Panc1 (cell line): ENCODE data around the gene NOP14. TPM values are rescaled to one million over a fixed set of nuclear protein-coding genes. Genes with fewer than 3 reads are reported as not detected.

ENCODE experiments used
- ATAC-seq: fragments of 200-7000 bp; cut with Tn5 transposase; 2 replicates; pipeline ENCODE4 v1.9.1; 2020; ENCODE audit warnings: mild to moderate bottlenecking, moderate library complexity
- BruUV-seq: library from RNA; stranded (reverse); fragments of 400-500 nt; replicated peaks from 2 replicates; lab custom pipeline; 2021; lab: Mats Ljungman, UMichigan
- CTCF ChIA-PET: fragments of 300-600 bp; sonication (Branson Sonifier 250); formaldehyde crosslinking; loops from one replicate; lab custom pipeline; 2022; ENCODE audit warnings: antibody characterized with exemption; lab: Charles Lee
- POLR2A ChIA-PET: fragments of 300-600 bp; sonication (Branson Sonifier 250); formaldehyde crosslinking; loops from one replicate; lab custom pipeline; 2022; ENCODE audit warnings: antibody characterized with exemption; lab: Charles Lee
- DNase-seq: peaks from one replicate; pipeline ENCODE4 v3.0.0-alpha.2; 2010; ENCODE audit warnings: low read depth, low spot score
- H3K27ac ChIP-seq: 2 replicates; pipeline ENCODE4 v1.5.1; 2011; ENCODE audit warnings: mild to moderate bottlenecking, low read length, inconsistent platforms
- H3K27me3 ChIP-seq: fragments of 200-500 bp; sonication (Bioruptor generic); 2 replicates; pipeline ENCODE4 v1.6.0; 2014; ENCODE audit warnings: low read length, inconsistent platforms; ENCODE audit not compliant: control insufficient read depth, insufficient read depth
- H3K36me3 ChIP-seq: fragments of 200-500 bp; sonication (Bioruptor generic); 2 replicates; pipeline ENCODE4 v1.5.1; 2014; ENCODE audit warnings: inconsistent platforms, mild to moderate bottlenecking, low read length, moderate library complexity; ENCODE audit not compliant: control insufficient read depth, insufficient read depth
- H3K4me1 ChIP-seq: 2 replicates; pipeline ENCODE4 v1.5.1; 2011; ENCODE audit warnings: inconsistent platforms, mild to moderate bottlenecking, low read length, moderate library complexity; ENCODE audit not compliant: control insufficient read depth, insufficient read depth
- H3K4me3 ChIP-seq, 2 experiments: 2 replicates each; pipeline ENCODE4 v1.5.1; 2011 to 2012; ENCODE audit warnings: low read depth in 2 of 2, low read length in 2 of 2, mild to moderate bottlenecking in 2 of 2, inconsistent platforms in 1 of 2, moderate library complexity in 1 of 2
- H3K9me3 ChIP-seq: fragments of 200-500 bp; sonication (Bioruptor generic); 2 replicates; pipeline ENCODE4 v1.5.1; 2014; ENCODE audit warnings: low read depth, mild to moderate bottlenecking, inconsistent platforms, low read length, moderate library complexity; ENCODE audit not compliant: control insufficient read depth, insufficient read depth
- POLR2AphosphoS5 ChIP-seq: IDR thresholded peaks from 2 replicates; pipeline ENCODE4 v1.6.1; 2012; ENCODE audit warnings: mild to moderate bottlenecking, low read depth, low read length, moderate library complexity
- REST ChIP-seq, 2 experiments: IDR thresholded peaks; 2 replicates each; pipeline ENCODE4 v1.6.1; 2011 to 2012; ENCODE audit warnings: low read depth in 2 of 2, control low read depth in 1 of 2, low read length in 1 of 2, mild to moderate bottlenecking in 1 of 2, moderate library complexity in 1 of 2; ENCODE audit not compliant: insufficient read depth in 1 of 2
- SIN3A ChIP-seq: IDR thresholded peaks from 2 replicates; pipeline ENCODE4 v1.6.1; 2012; ENCODE audit warnings: low read depth, mild to moderate bottlenecking, low read length, moderate library complexity, borderline replicate concordance; ENCODE audit not compliant: insufficient read depth
- TCF7L2 ChIP-seq: IDR thresholded peaks from 2 replicates; pipeline ENCODE4 v1.6.1; 2011; ENCODE audit warnings: mild to moderate bottlenecking, low read depth, low read length, inconsistent platforms
- in situ Hi-C: cut with HindIII; loops from 2 replicates; pipeline ENCODE4 v1.10.0; 2016; ENCODE audit warnings: low sequenced_read_pairs, low pct_unique_long_range_greater_than_20kb
- intact Hi-C: fragments of 100-400 bp; cut with micrococcal nuclease; formaldehyde crosslinking; loops from one replicate; pipeline ENCODE4 v1.10.0; 2022; ENCODE audit not compliant: unreplicated experiment
- total RNA-seq: library from RNA; stranded (reverse); gene quantifications from one replicate; pipeline ENCODE4 v1.2.1, GENCODE V29; 2021; ENCODE audit not compliant: unreplicated experiment
- TF ChIP-seq, protein P1 (sequence below): fragments of 450-650 bp; IDR thresholded peaks from 2 replicates; pipeline ENCODE4 v1.5.1; 2017; ENCODE audit warnings: mild to moderate bottlenecking

The NOP14 gene
- total RNA-seq, 1 experiment from 2014 or later = 32.9 TPM

DNA sequence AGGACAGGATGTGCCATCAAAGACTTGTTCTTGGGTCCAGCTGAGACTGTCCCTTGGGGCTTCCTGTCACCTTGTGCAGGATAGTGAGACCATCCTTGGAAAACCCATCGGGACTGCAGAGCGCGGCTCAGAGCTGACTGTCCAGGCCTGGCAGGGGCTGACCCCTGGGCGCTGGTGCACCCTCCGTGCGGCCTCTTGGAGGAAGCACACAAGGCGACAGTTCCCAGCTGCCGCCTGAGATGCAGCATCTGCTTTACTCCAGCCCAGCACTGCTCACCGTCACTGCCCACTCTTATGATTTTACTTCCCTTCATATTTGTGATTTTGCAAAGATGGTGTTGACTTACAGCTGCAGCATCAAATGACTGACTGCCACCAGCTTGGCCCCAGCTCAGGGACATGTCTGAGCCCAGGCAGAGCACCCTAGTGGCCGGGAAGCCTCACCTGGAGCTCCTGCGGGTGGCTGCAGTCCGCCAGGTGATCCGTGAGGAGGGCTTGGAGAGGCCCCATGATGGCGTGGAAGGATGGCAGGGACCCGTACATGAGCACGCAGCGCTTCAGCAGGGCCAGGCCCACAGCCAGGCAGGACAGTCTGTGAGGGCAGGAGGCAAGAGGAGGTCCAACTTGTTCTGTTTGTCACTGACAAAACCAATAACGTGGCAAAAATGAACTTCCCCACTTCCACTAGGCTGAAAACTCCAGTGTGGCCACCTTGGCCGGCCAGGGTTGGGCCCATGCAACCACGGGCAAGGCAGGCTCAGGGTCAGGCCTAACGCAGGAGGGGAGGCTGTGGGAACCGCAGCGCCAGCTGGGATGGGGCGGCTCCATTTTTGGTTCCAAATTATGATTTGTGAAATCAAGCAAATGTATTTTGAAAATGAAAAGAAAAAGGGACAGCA, 21.8 kb downstream of the NOP14 start:
- peaks cover 6% of the 10 kb centered on the region for H3K36me3 ChIP-seq
- DNase-seq (no peak), ATAC-seq (no peak)
- TF ChIP-seq SIN3A (no peak), TCF7L2 (no peak), REST (IDR thresholded peaks at IDR 0.05; ENCODE audit: insufficient read depth in 1 of 2, low read depth in 2 of 2, low read length in 1 of 2) (no peak), POLR2AphosphoS5 (no peak; the same call in 1 of the 2 replicates)
- TF ChIP-seq, protein P1, sequence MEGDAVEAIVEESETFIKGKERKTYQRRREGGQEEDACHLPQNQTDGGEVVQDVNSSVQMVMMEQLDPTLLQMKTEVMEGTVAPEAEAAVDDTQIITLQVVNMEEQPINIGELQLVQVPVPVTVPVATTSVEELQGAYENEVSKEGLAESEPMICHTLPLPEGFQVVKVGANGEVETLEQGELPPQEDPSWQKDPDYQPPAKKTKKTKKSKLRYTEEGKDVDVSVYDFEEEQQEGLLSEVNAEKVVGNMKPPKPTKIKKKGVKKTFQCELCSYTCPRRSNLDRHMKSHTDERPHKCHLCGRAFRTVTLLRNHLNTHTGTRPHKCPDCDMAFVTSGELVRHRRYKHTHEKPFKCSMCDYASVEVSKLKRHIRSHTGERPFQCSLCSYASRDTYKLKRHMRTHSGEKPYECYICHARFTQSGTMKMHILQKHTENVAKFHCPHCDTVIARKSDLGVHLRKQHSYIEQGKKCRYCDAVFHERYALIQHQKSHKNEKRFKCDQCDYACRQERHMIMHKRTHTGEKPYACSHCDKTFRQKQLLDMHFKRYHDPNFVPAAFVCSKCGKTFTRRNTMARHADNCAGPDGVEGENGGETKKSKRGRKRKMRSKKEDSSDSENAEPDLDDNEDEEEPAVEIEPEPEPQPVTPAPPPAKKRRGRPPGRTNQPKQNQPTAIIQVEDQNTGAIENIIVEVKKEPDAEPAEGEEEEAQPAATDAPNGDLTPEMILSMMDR = no peak
- H3K27ac ChIP-seq = no peak overlapping the region
- no peaks in the 10 kb centered on the region for H3K9me3 ChIP-seq
- H3K4me3 ChIP-seq = no peak overlapping the region
- ChIA-PET CTCF (no interaction called here), POLR2A (no interaction called here)
- no peaks in the 10 kb centered on the region for H3K27me3 ChIP-seq
- no TSS peak for BruUV-seq
- in situ Hi-C loops (no loop called here), intact Hi-C loops (no loop called here)
- H3K4me1 ChIP-seq = peaks cover 16% of the 10 kb centered on the region

DNA sequence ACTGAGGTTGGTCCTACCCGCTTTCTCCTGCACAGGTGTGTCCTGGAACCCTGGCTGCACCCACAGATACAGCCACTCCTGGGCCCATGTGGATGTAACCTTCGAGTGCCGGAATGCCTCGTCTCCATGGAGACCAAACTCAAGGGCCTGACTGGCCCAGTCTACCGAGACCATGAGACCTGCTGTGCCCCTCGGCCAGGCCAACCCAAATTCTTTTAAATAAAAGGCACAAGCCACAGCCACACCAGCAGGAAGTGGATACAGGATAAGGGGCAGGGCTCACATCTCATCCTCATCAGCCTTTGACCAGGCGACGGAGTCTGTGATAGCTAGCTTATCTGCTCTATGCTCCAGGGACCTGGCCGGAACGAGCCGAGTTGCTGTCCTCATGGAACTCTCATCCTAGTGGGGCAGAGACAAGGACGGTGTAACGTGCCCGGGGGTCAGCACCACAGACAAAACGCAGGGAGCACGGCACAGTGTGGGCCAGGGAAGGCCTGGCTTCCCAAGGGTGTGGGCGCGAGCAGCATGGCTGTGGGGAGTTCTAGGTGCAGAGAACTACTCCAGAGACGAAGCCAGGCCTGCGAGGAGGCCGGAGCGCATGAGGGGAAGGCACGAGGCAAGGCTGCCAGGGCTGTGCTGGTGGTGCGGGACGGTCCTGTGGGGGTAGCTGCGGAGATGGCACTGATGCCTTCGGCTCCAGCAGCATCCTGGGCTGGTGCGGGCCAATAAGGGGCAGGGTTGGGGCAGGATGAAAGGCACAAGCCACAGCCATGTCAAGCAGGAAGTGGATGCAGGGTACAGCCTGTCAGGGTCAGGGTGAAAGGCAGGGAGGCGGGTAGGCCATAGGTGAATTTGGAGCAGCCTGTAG, 22.7 kb downstream of the NOP14 start:
- TF ChIP-seq REST (IDR thresholded peaks at IDR 0.05; ENCODE audit: insufficient read depth in 1 of 2, low read depth in 2 of 2, low read length in 1 of 2) (no peak), POLR2AphosphoS5 (no peak), SIN3A (no peak), TCF7L2 (no peak)
- TF ChIP-seq, protein P1 = no peak
- CTCF ChIA-PET = no interaction called here
- BruUV-seq = no TSS peak
- in situ Hi-C loops (no loop called here), intact Hi-C loops (no loop called here)
- Histone ChIP-seq H3K4me1 (peaks cover 22% of the 10 kb centered on the region), H3K27ac (no peak overlapping the region), H3K27me3 (no peaks in the 10 kb centered on the region), H3K36me3 (peaks cover 6% of the 10 kb centered on the region), H3K4me3 (no peak overlapping the region), H3K9me3 (no peaks in the 10 kb centered on the region)
- POLR2A ChIA-PET = no interaction called here
- DNase-seq (no peak), ATAC-seq (no peak)
